Memory B cell (primary cell): ENCODE results near the gene LRRC73.
"Not testable (repeated sequence)": the region's sequence is repeated elsewhere in the genome, so short reads cannot be mapped to it uniquely, and the experiment has no call there.

Source experiments
- ATAC-seq: fragments of 150-1000 bp; cut with Tn5 transposase; 2 replicates; pipeline ENCODE4 v1.10.0; 2021; ENCODE audit warnings: low read depth, mild to moderate bottlenecking, moderate library complexity
- DNase-seq, 2 donors: peaks; one replicate each; pipeline ENCODE4 v3.0.0; 2022; ENCODE audit warnings: low spot score in 2 of 2
- H3K27ac Mint-ChIP-seq: one replicate; pipeline ENCODE4 v1.8.0; 2022; ENCODE audit warnings: mild to moderate bottlenecking, moderate library complexity, mixed read lengths
- H3K27me3 Mint-ChIP-seq: one replicate; pipeline ENCODE4 v1.8.0; 2022; ENCODE audit warnings: mixed read lengths
- H3K36me3 Mint-ChIP-seq: one replicate; pipeline ENCODE4 v1.8.0; 2022; ENCODE audit warnings: mild to moderate bottlenecking, mixed read lengths
- H3K4me1 Mint-ChIP-seq: one replicate; pipeline ENCODE4 v1.8.0; 2022; ENCODE audit warnings: mixed read lengths
- H3K4me3 Mint-ChIP-seq: one replicate; pipeline ENCODE4 v1.8.0; 2022; ENCODE audit warnings: mild to moderate bottlenecking, moderate library complexity, mixed read lengths
- H3K9me3 Mint-ChIP-seq: one replicate; pipeline ENCODE4 v1.8.0; 2022; ENCODE audit warnings: mixed read lengths

LRRC73 gene

DNA sequence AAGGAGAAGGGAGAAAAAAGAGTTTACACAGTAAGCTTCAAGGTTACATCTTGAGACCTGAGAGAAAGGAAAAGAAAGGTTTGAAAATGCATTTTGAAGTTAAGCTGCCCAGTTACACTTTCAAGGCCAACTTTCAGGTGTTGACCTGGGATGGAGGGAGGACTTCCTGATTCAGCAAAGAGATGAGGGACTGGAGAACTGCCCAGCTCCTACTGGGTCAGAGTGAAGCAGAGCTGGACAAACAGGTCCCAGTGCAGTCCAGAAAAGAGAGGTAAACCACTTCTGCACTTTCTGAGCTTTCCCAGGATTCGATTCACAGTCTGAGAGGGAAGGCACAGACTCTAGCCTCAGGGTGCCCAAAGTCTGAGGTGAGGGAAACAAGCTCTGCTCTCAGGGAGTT lies 38.7 kb downstream of the LRRC73 start:
- no peak overlapping the region for H3K4me3 Mint-ChIP-seq
- DNase-seq, result no peak
- H3K4me1 Mint-ChIP-seq, result no peaks in the 10 kb centered on the region
- H3K36me3 Mint-ChIP-seq, result no peaks in the 10 kb centered on the region
- no peak overlapping the region for H3K27ac Mint-ChIP-seq
- peaks cover 20% of the 10 kb centered on the region for H3K27me3 Mint-ChIP-seq
- no peaks in the 10 kb centered on the region for H3K9me3 Mint-ChIP-seq
- ATAC-seq, result no peak

- no peak overlapping the region for H3K27ac Mint-ChIP-seq
- DNase-seq (no peak), ATAC-seq (no peak)
- H3K27me3 Mint-ChIP-seq, result peaks cover 20% of the 10 kb centered on the region
- H3K9me3 Mint-ChIP-seq, result no peaks in the 10 kb centered on the region
- H3K4me1 Mint-ChIP-seq, result no peaks in the 10 kb centered on the region
- no peak overlapping the region for H3K4me3 Mint-ChIP-seq
- no peaks in the 10 kb centered on the region for H3K36me3 Mint-ChIP-seq
These were observed 40.2 kb downstream of the LRRC73 start for GRCh38 chr6:43469947-43470346.

GRCh38 chr6:43468748-43469681 lies 41.1 kb downstream of the LRRC73 start:
- H3K4me1 Mint-ChIP-seq, result no peaks in the 10 kb centered on the region
- no peaks in the 10 kb centered on the region for H3K9me3 Mint-ChIP-seq
- H3K4me3 Mint-ChIP-seq, result no peak overlapping the region
- H3K27me3 Mint-ChIP-seq, result peaks cover 20% of the 10 kb centered on the region
- ATAC-seq, result no peak
- no peak overlapping the region for H3K27ac Mint-ChIP-seq
- DNase-seq, result no peak
- H3K36me3 Mint-ChIP-seq, result no peaks in the 10 kb centered on the region

- H3K4me3 Mint-ChIP-seq, result no peak overlapping the region
- ATAC-seq, result no peak
- no peaks in the 10 kb centered on the region for H3K36me3 Mint-ChIP-seq
These were observed 41.9 kb downstream of the LRRC73 start for GRCh38 chr6:43468240-43468639.

GRCh38 chr6:43467752-43468151 lies 42.4 kb downstream of the LRRC73 start:
- DNase-seq (no peak), ATAC-seq (no peak)
- Mint-ChIP-seq H3K27me3 (peaks cover 23% of the 10 kb centered on the region), H3K27ac (no peak overlapping the region), H3K9me3 (no peaks in the 10 kb centered on the region), H3K4me1 (no peaks in the 10 kb centered on the region), H3K4me3 (no peak overlapping the region), H3K36me3 (no peaks in the 10 kb centered on the region)

More at GRCh38 chr6:43468240-43468639, 41.9 kb downstream of the LRRC73 start:
- DNase-seq, result no peak
- no peaks in the 10 kb centered on the region for H3K4me1 Mint-ChIP-seq
- H3K27me3 Mint-ChIP-seq, result peaks cover 21% of the 10 kb centered on the region
- no peaks in the 10 kb centered on the region for H3K9me3 Mint-ChIP-seq
- no peak overlapping the region for H3K27ac Mint-ChIP-seq

- not testable (repeated sequence) for H3K4me1 Mint-ChIP-seq, H3K27ac Mint-ChIP-seq, H3K36me3 Mint-ChIP-seq, ATAC-seq, H3K9me3 Mint-ChIP-seq, H3K4me3 Mint-ChIP-seq, DNase-seq
- peaks cover 28% of the 10 kb centered on the region for H3K27me3 Mint-ChIP-seq
These were observed 42.9 kb downstream of the LRRC73 start for GRCh38 chr6:43467265-43467664.

GRCh38 chr6:43465948-43466347 lies 44.2 kb downstream of the LRRC73 start:
- no peaks in the 10 kb centered on the region for H3K9me3 Mint-ChIP-seq
- no peak overlapping the region for H3K4me3 Mint-ChIP-seq
- ATAC-seq (no peak), DNase-seq (no peak)
- H3K27me3 Mint-ChIP-seq, result peaks cover 31% of the 10 kb centered on the region
- no peak overlapping the region for H3K27ac Mint-ChIP-seq
- no peaks in the 10 kb centered on the region for H3K4me1 Mint-ChIP-seq
- H3K36me3 Mint-ChIP-seq, result no peaks in the 10 kb centered on the region

DNA sequence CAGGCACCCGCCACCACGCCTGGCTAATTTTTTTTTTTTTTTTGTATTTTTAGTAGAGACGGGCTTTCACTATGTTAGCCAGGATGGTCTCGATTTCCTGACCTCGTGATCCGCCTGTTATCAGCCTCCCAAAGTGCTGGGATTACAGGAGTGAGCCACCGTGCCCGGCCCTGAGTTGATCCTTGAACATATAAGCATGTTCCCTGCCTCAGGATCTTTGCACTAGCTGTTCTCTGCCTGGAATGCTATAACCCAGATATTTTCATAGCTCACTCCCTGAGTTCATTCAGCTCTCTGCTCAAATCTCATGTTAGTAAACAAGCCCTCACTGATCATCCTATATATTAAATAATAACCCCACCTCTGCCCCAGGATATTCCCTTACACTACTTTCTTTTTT lies 45.8 kb downstream of the LRRC73 start:
- Mint-ChIP-seq H3K4me3 (no peak overlapping the region), H3K27ac (no peak overlapping the region), H3K36me3 (no peaks in the 10 kb centered on the region), H3K4me1 (no peaks in the 10 kb centered on the region), H3K9me3 (no peaks in the 10 kb centered on the region), H3K27me3 (peaks cover 25% of the 10 kb centered on the region)
- ATAC-seq (no peak), DNase-seq (no peak)

DNA sequence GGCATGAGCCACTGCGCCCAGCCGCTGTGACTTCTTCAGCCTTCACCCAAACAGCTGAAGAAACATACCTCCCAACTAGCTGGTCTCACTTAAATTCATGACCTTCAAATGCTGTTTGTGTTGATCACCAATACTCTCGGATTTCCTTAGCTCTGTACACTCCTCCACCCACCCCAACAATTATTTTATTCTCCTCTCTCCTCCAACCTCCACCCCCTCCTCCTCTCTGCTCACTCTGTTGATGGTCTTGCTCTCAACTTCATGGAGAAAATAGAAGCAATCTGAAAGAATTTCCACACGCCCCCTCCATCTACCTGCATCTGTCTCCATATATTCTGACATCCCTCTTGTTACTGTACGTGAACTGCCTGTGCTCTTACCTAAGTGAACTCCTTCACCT lies 48.2 kb downstream of the LRRC73 start:
- Mint-ChIP-seq H3K36me3 (no peaks in the 10 kb centered on the region), H3K27ac (no peak overlapping the region), H3K4me1 (no peaks in the 10 kb centered on the region), H3K9me3 (no peaks in the 10 kb centered on the region), H3K27me3 (peaks cover 15% of the 10 kb centered on the region), H3K4me3 (no peak overlapping the region)
- no peak for DNase-seq
- no peak for ATAC-seq

DNA sequence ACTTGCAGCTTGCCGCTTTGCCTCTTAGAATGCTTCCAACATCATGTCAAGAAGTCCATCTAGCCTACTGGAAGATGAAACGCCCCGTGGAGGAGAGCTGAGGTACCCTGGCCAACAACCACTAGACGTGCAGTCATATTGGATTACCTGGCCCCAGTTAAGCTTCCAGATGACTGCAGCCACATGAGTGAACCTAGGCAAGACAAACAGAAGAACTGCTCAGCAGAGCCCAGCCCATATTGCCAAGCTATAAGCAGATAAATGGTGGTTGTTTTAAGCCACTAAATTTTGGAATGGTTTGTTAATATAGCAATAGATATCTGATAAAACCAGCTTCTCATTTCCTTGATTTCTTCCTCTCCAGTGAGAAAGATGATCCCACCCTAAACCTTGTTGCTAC lies 50.1 kb downstream of the LRRC73 start:
- no peak overlapping the region for H3K4me3 Mint-ChIP-seq
- H3K27me3 Mint-ChIP-seq, result peaks cover 13% of the 10 kb centered on the region
- no peak for ATAC-seq
- no peaks in the 10 kb centered on the region for H3K36me3 Mint-ChIP-seq
- DNase-seq, result no peak
- no peaks in the 10 kb centered on the region for H3K9me3 Mint-ChIP-seq
- peaks cover 7% of the 10 kb centered on the region for H3K4me1 Mint-ChIP-seq
- no peak overlapping the region for H3K27ac Mint-ChIP-seq

GRCh38 chr6:43459535-43459934 lies 50.6 kb downstream of the LRRC73 start:
- H3K27me3 Mint-ChIP-seq, result peaks cover 13% of the 10 kb centered on the region

GRCh38 chr6:43458154-43458553 lies 52.0 kb downstream of the LRRC73 start:
- not testable (repeated sequence) for ATAC-seq, H3K36me3 Mint-ChIP-seq

More at GRCh38 chr6:43459535-43459934, 50.6 kb downstream of the LRRC73 start:
- Mint-ChIP-seq H3K4me1 (peaks cover 11% of the 10 kb centered on the region), H3K27ac (no peak overlapping the region), H3K9me3 (no peaks in the 10 kb centered on the region), H3K36me3 (no peaks in the 10 kb centered on the region), H3K4me3 (no peak overlapping the region)
- no peak for ATAC-seq
- no peak for DNase-seq

DNA sequence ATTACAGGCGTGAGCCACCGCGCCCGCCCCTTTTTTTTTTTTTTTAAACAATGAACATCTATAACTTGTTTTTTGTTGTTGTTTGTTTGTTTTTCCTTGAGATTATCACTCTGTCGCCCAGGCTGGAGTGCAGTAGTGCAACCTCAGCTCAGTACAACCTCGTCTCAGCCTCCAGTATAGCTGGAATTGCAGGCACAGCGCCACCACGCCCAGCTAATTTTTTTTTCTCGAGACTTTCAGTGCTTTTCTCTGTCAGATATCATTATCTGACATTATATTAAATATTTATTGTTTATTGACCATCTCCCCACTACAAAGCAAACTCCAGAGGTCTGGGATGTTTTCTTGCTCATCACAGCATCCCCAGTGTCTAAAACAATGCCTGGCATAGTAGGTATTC lies 52.5 kb downstream of the LRRC73 start:
- H3K4me1 Mint-ChIP-seq, result peaks cover 18% of the 10 kb centered on the region
- H3K4me3 Mint-ChIP-seq, result no peak overlapping the region
- H3K36me3 Mint-ChIP-seq, result no peaks in the 10 kb centered on the region
- no peaks in the 10 kb centered on the region for H3K9me3 Mint-ChIP-seq
- no peak for DNase-seq
- ATAC-seq, result no peak
- H3K27me3 Mint-ChIP-seq, result peaks cover 9% of the 10 kb centered on the region
- no peak overlapping the region for H3K27ac Mint-ChIP-seq

More at GRCh38 chr6:43458154-43458553, 52.0 kb downstream of the LRRC73 start:
- H3K27me3 Mint-ChIP-seq, result peaks cover 11% of the 10 kb centered on the region
- H3K4me1 Mint-ChIP-seq, result peaks cover 18% of the 10 kb centered on the region
- not testable (repeated sequence) for H3K4me3 Mint-ChIP-seq, H3K27ac Mint-ChIP-seq, DNase-seq, H3K9me3 Mint-ChIP-seq
